Activated gamma-delta T cell treated with Interleukin-2 at 50 U/mL for 16 hours (primary cell): ENCODE results near the gene HGF.

Experiments
- DNase-seq: peaks from one replicate; pipeline ENCODE4 v3.0.0-alpha.2; 2020

Gene HGF

DNA sequence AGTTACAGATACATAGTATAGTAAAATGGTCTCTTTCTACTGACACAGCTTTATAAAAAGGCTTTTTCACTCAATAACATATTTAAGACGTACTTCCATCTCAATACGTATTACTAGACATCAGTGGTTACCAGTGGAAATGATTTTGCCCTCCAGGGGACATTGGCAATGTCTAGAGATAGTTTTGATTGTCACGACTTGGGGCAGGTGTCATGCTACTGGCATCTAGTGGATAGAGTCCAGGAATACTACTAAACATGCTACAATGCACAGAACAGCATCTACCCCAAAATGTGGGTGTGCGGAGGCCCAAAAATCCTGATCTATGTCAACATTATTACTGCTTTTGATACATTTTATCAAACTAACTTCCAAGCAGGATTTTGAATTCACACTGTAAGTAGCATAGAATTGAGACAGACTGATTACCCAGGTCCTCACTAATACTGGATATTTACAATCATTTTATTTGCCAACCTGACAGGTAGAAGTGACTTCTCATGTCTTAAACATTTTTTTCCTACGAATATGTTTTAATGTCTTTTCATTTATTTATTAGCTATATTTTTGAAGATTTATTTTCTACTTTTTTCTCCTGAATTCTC, 53.8 kb downstream of the HGF start:
- DNase-seq: no peak

DNA sequence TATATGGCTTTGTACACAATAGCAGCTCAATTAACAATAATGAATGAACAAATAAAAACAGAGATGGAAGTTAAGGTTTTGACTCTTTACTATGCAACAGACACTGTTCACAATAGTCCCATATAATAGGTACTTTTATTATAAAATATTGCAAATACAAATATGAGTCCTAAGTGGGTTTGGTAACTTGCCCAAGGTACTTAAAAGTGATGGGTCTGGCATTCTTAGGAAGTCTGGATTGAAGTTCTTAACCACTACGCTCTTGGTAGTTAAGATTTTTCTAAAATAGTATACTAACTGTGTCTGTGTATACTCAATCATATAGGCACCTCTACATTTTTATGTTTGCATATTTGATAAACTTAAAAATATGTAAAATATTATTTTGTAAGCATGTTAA, 55.5 kb downstream of the HGF start:
- no peak for DNase-seq

DNA sequence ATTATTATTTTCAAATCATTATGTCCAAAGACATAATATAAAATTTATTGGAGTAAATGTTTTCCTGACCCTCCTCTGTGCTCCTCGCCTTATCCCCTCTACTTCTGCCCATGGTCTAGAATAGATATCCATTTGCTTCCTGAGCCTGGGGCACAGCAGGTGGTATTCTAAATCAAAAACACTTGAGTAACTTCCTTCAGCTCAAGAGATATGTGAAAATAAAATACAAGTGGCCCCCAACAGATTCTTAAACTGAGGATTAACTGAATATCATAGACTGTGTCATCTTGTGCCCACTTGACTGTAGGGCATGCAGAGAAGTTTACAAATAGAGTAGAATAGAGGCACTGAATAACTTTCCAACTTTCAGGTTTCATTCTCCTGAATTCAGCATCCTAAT, 59.1 kb downstream of the HGF start:
- DNase-seq: no peak

DNA sequence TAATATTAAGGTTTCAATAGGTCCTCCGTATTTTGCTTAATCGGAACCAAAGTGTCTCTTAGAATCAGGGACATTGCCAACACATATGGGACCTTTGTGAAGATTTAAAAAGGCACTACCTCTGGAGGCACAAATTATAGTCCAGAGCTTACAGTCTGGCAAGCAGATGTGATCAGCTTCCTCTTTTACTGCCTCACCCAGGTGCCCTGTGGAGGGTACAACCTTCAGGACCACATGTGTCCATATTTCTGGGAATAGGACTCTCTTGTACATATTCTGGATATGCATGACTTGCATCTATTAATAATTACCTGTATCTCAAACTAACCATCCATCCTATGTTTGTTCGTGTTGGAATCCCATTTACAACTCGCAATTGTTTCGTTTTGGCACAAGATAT, 60.0 kb downstream of the HGF start:
- no peak for DNase-seq

DNA sequence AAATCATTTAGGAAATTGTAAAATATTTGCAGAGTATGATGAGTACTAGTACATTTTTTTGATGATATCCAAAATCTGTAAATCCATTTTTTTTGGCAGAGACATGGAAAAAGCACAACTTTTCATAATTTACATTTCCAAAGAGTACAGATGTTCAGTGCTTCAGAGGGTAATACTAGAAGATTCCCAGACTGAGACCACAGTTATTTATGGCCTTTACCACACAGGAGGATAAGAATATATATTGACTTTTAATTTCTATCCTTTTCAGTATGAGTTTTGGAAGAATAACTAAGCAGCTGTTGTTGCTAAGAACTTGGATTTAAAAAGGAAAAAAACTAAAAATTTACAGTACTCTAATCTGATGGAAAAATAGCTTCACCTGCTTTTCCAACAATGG, 61.9 kb downstream of the HGF start:
- no peak for DNase-seq

DNA sequence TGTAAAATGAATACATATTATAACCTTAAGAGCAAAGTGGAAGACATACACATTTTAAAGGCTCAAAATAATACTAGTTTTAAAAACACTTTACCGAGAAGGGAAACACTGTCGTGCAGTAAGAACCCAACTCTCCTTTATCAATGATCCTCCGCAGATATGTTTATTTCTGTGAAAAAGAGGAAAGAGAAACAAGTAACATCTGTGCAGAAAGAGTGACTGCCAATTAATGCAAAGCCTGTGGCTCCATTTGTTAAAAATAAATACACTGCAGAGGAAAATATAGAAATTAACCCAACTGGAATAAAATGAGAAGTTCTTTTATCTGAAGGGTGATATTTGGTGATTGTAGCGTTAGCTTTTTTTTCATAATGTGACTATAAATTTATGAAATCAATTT, 62.7 kb downstream of the HGF start:
- no peak for DNase-seq

DNA sequence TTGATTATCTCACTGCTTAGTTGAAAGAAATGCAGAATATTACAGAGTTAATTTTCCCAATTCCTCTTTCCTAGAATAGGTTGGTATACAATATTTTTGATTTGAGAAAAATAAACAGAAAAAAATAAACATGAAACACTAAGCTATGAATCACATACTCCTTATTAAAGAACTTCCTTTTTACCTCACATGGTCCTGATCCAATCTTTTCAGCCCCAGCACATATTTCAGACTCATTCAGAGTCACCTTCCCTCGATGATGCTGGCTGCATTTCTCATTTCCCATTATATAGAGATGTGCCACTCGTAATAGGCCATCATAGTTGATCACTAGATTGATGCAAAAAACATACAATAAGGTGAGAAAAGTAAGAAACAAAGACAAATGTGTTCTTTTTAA, 64.6 kb downstream of the HGF start:
- no peak for DNase-seq

DNA sequence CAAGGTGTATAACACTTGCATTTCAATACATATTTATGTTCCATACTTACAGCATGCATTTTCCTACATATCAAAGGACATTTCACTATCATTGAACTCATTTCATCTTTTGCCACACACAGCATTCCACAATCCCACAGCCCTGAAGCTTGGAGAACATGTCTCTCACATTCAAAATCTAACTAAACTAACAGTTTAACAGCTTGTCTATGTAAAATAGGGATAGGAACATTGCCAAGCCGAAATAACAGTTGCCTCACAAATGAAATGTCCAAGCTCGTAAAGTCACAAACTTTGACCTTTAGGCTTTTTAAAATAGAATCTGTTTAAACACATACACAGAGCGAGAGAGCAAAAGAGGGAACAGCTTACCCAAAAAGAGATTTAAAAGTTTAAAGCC, 65.3 kb downstream of the HGF start:
- DNase-seq: no peak

DNA sequence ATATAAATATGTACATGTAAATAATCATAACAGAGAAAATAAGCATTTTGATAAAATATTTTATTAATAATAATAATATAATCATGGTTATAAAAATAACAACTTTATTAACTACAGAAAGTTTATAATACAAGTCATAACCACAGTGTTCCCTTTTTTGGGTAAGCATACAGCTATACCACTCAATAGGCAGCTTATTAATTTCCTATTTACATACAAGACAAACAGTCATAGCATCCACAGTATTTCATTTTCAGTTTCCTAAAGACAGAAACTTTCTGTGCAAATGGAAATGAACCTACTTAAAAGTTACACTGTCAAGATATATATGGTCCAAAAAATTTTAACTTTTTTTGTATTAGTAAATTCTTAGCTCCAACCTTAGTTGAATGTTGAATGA, 70.9 kb downstream of the HGF start:
- DNase-seq: no peak

DNA sequence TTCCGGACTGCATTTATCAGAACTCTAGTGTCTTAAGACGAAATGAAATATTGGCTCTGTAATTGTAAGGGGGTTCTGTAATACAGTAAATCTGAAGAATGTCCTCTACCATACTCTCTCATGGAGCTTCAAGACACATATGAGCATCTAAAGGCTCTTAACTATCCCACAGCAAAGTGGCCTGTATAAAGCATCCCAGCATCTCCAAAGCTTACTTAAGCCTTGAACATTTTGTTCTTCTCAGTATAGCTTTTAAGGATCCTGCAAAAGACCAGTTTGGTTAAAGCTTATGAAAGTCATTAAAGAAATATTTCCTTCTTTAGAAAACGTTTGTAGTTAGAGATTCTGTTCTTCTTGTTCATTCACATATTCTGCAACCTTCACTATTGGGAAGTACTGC, 75.1 kb downstream of the HGF start:
- no peak for DNase-seq

DNA sequence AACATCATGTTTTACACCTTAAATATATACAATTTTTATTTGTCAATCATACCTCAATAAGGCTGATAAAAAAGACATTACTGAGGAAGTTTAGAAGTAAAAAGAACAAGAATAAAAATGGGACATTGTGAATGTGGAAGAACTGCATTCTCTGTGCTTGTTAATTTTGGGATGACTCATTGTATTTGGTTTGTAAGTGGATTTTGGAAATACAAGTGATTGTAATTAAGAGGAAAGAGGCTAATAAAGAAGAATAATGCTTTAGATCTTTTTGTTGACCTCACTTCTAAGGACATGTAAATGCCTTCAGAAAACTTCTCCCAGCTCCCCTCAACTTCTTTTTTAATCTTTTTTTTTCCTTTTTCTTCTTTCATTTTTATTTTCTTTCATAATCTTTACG, 76.0 kb downstream of the HGF start:
- no peak for DNase-seq

DNA sequence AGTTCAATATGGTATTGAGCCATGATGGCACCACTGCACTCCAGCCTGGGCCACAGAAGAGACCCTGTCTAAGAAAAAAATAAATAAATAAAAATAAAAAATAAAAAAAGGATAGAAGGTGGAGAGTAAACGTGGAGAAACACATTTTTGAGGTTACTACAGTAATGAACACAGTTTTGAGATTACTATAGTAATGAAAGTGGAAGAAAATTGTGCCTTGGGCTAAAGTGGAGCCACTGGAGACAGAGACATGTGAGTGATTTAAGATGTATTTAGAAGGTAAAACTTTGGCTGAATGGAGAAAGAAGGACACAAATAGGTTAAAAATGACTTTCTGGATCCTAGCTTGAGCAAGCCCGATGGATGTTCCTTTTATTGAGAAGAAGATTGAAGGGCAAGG, 76.8 kb downstream of the HGF start:
- DNase-seq: no peak

DNA sequence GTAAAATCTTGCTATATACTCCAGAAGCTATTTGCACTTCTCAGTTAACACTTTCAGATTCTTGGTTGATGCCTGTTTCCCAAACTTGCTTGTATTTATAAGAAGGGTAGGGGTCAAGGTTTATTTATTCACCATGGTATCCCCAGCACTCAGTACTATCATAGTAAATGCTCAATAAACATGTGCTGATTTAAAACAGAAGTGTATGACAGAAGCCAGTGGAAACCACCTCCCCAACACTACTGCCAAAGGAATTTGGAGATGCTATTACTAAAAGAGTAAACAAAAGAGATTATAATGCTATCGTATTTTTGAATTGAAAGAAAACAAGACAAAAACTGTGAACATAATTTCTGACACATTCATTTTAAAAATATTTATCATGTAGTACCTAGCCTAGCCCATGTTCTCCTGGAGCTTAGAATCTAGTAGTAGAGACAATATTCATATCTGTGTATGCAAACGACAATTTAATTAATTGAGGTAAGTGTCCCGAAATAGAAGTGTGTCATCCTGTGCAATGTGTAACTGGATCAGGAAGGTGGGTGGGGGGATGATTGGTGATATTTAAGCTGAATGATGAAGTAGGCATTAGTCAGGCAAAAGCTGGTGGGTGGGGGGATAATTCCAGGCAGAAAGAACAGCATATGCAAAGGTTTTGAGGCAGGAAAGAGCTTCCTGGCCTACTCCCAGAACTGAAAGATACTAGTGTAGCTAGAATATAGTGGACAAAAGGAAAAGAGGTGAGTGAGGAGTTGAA, 77.5 kb downstream of the HGF start:
- no peak for DNase-seq

DNA sequence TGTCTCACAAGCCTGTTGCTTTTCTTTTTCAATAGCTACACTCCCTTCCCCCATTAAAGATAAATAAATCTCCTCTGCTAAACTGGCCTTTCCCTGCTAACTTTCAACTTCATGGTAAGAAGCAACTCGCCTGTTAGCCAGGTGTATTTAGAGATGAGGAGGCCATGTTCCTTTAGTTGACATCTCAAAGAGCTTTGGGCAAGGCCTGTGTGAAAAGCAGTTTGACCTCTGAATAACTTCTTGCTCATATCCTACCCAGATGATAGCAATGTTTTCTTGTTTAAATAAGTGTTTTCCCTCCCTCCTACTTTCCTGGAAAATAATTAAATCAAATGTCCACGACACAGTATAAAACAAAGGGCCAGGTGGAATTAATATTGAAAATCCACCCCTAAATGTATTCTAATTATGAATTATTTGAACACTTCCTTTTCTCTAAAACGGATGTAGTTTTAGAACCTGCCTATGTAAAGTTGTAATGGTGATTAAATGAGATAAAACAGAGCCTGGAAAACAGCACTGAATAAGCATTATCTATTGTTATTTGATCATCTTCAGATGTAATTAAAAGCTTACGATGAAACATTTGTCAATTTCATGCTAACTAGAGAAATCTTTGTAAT, 78.5 kb downstream of the HGF start:
- DNase-seq: no peak

DNA sequence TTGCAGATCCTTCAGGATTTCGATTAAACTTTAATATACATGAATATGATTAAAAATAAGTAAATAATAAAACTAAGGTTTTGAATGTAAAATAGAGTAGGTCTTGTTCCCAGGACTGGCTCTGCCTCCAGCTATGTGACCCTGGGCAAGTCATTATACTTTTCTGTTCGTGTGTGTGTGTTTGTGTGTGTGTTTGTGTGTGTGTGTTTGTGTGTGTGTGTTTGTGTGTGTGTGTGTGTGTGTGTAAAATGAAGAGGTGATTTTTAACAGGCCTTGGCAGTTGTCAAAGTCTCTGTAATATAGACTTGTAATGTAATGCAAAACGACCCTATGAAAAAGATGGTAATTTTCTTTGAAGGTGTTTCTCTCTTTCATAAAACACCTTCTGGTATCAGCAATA, 79.2 kb downstream of the HGF start:
- DNase-seq: no peak

DNA sequence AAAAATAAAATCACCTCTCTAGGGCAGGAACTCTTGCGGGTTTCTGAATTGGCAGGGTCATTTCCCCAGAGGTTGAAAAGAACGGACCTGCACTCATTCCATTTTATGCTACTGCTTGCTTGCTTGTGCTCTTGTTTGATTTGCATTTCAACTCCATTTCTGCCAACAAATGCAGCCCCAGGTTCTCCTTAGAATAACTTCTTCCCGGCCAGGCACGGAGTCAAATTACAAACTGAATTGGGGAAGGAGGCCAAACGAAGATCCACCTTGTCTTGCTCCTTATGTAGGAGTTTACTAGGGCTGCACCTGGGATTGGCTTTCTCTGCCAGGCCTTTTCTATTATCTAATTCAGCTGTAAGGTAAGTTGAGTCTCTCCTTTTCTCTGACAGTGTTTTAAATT, 79.6 kb downstream of the HGF start:
- DNase-seq: no peak

DNA sequence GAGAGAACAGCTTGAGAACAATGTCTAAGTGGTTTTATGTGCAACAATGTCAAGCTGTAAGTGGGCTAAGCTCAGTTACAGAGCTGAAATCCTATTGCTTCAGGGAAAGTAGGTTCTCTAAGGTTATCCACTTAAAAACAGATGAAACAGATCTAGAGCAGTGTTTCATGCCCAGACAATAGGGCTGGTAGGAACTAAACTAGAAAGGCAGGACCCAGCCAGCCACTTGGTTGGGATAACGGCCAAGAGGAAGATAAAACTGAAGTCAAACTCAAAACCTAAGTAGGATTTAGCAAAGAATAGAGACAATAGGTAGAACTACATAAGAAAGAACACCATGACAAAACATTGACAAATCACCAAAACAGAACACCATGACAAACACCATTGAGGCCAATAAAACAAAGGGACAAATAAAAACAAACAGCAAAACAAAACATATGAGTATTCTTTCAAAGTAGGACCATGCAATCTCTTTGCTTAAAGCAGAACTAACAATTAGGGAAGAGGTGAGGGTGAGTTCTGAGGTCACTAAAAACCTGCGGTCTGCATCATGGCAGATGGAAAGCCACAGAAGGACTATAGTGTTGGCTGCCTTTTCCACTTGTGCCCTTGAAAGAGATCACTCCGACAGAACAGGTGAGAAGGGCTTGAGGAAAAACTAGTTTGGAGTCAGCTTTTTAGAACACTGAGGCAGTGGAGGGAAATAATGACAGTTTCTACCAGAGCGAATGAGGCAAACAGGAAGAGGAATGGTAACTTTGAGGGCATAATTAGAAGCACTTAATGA, 81.0 kb downstream of the HGF start:
- no peak for DNase-seq

DNA sequence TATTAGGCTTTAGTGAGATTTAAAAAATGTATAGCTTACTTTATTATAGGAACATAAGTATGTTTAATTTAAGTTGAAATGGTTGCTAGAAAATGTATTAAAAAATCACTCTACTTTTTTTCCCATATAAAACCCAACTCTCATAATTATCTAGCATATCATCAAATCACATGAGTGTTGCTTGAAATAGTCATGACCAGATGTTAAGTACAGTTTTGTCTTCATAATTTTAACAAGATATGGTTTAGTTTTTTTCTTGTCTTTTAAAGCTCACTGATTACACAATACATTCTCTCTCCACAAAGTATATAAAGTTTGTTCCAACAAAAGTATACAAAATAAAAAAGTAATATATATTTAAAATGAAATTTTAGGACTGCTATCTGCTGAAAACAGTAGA, 82.8 kb downstream of the HGF start:
- DNase-seq: no peak

DNA sequence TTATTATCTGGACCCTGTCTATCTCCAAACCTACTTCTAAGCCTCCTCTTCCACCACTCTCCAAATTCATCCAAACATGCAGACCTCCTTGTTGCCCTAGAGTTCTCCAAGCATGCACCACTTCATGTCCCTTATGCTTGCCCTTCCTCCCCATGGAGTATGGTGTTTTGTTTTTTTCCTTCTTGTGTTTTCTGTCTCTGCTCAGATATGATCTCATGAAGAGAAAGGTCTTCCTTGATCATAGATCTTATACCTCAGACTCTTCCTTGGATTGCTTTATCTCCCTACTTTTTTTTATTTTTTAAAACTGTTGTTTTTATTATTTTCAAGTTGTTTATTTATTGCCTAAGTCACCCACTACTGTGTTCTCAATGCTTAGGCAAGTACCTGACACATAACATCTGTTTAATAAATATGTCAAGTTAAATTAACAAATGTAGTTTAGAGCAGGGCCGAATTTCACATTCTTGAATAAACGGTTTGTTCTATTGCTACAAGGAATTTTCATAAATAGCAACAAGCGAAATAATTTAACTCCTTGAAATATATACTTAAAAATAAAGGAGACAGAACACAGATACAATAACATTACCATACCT, 84.5 kb downstream of the HGF start:
- no peak for DNase-seq

DNA sequence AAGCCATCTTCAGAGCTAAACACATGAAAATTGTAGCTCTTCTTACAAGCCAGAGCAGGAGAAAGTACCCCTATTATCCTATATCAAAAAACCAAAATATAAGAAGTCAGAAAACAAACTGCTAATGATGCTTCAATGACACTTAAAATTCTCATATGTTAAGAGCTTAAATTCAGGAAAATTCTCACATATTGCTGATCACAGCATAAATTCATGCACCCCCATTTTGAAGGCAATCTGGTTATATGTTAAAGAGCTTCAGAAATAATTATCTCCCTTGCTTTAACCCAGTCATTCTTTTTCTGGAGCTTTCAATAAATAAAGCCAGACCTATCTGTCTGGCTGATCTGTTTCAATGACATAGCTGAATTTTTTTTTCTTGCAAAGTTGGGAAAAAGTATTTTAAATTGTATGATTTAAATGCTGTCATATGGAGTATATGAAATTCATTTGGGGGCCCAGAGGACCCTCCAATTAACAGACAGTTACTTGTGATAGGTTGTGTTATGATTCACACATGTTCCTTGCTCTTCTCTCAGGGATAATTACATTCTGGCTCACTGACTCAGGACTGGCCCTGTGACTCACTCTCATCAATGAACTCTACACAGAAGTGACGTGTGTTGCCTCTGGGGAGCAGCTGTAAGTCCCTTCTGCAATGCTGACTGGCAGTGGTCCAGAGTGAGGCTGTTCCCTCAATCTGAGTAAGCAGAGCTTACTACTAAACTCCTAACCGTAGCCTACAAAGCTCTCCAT, 85.2 kb downstream of the HGF start:
- no peak for DNase-seq

DNA sequence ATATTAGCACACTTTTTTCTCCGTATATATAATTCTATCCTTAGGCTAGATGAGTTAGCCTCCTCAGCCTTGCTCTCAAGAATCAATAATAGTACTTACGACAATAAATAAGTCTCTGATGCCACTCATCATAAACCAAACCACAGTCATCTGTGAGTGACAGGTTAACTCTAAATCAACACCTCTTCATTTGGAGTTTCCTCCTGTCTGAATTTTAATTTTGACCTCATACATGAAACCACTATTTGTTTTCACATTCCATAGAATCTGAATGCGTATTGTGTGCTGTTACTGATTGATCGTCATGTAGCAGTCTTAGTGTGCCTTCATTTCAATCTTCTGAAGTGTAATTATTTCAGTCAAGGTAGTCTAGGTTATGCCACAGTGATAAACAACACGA, 85.8 kb downstream of the HGF start:
- DNase-seq: no peak

DNA sequence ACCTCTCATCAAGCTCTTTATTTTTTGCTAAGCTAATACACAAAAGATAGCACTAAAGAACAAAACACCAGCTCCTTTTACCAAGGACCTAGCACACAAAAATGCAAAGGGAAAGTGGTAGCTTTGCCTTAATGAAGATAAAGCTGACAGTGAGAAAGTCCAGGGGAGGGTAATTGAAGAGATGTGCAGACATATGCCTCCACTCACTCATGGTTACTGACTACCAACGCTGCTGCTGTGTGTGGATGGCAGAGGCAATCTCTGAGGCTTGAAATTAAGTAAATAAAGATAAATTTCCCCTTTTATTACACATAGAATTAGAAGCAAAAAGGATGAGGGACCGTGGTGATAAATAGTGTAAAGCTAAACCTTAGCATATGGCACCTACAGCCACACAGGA, 87.0 kb downstream of the HGF start:
- DNase-seq: no peak

DNA sequence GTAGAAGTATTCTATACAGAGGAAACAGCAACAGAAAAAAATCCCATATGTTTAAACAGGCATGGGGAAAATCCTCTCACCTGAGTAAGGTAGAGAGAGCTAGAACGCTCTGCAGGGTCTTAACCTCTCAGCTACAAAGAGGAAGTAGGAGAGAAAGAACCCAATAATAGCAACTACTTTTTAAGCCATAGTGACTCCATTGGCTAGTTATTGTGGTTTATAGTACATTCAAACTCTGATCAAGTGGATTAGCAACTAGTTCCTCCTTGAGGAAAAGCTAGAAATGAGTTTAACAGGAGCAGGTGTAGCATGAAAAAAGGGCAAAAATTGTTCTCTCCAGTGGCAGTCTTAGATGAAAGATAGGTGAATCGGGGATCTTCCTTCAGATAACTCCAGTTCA, 89.7 kb downstream of the HGF start:
- no peak for DNase-seq
